NAMALWA (cell line): ENCODE measurements around the gene EGFR.

Source experiments
- DNase-seq: peaks from one replicate; pipeline ENCODE4 v3.0.0-alpha.2; 2015; ENCODE audit warnings: low spot score

Gene EGFR

GRCh38 chr7:55101359-55101758, 82.5 kb downstream of the EGFR start:
- no peak for DNase-seq

- DNase-seq = no peak
These were observed 85.3 kb downstream of the EGFR start for GRCh38 chr7:55104123-55104522.

- DNase-seq = no peak
These were observed 86.1 kb downstream of the EGFR start for GRCh38 chr7:55104712-55105433.

- no peak for DNase-seq
These were observed 87.1 kb downstream of the EGFR start for GRCh38 chr7:55105952-55106351.

- DNase-seq = no peak
These were observed 89.1 kb downstream of the EGFR start for GRCh38 chr7:55107946-55108345.

- no peak for DNase-seq
These were observed 89.6 kb downstream of the EGFR start for GRCh38 chr7:55108401-55108800.

GRCh38 chr7:55108818-55109217, 90.0 kb downstream of the EGFR start:
- no peak for DNase-seq

GRCh38 chr7:55109404-55110167, 90.8 kb downstream of the EGFR start:
- DNase-seq = no peak

- DNase-seq = no peak
These were observed 91.6 kb downstream of the EGFR start for GRCh38 chr7:55110282-55110992.

- no peak for DNase-seq
These were observed 92.2 kb downstream of the EGFR start for GRCh38 chr7:55110993-55111361.

- DNase-seq = no peak
These were observed 93.2 kb downstream of the EGFR start for GRCh38 chr7:55112056-55112455.

GRCh38 chr7:55113760-55114540, 95.1 kb downstream of the EGFR start:
- DNase-seq = no peak

- no peak for DNase-seq
These were observed 98.5 kb downstream of the EGFR start for GRCh38 chr7:55117286-55117685.

- DNase-seq = no peak
These were observed 99.6 kb downstream of the EGFR start for GRCh38 chr7:55118426-55118825.

GRCh38 chr7:55119571-55119970, 100.8 kb downstream of the EGFR start:
- no peak for DNase-seq

GRCh38 chr7:55120074-55120473, 101.3 kb downstream of the EGFR start:
- DNase-seq = no peak

GRCh38 chr7:55120501-55121198, 101.8 kb downstream of the EGFR start:
- DNase-seq = no peak

GRCh38 chr7:55121249-55121648, 102.4 kb downstream of the EGFR start:
- no peak for DNase-seq

- DNase-seq = no peak
These were observed 103.4 kb downstream of the EGFR start for GRCh38 chr7:55122263-55122662.

- DNase-seq = no peak
These were observed 106.4 kb downstream of the EGFR start for GRCh38 chr7:55124989-55125875.

GRCh38 chr7:55127135-55127551, 108.3 kb downstream of the EGFR start:
- no peak for DNase-seq
